ENCODE data around the gene CNGA3.

The CNGA3 gene

GRCh38 chr2:98378901-98379300, 32.6 kb downstream of the CNGA3 start:
- peak; percentile 57 for DNase-seq

- DNase-seq: no peak
Observed at GRCh38 chr2:98379311-98380202, 33.3 kb downstream of the CNGA3 start.

- no peak for DNase-seq
Observed at GRCh38 chr2:98380203-98380535, 33.9 kb downstream of the CNGA3 start.

GRCh38 chr2:98381494-98381893, 35.2 kb downstream of the CNGA3 start:
- no peak for DNase-seq

GRCh38 chr2:98382086-98382485, 35.8 kb downstream of the CNGA3 start:
- DNase-seq: no peak

- DNase-seq: no peak
Observed at GRCh38 chr2:98382739-98383138, 36.5 kb downstream of the CNGA3 start.

GRCh38 chr2:98383166-98383565, 36.9 kb downstream of the CNGA3 start:
- DNase-seq: peak; percentile 4

- DNase-seq: peak; percentile 73
Observed at GRCh38 chr2:98385050-98385699, 38.9 kb downstream of the CNGA3 start.

GRCh38 chr2:98387478-98387877, 41.2 kb downstream of the CNGA3 start:
- DNase-seq: no peak

GRCh38 chr2:98388081-98388480, 41.8 kb downstream of the CNGA3 start:
- DNase-seq: no peak

- no peak for DNase-seq
Observed at GRCh38 chr2:98388601-98389250, 42.5 kb downstream of the CNGA3 start.

- DNase-seq: no peak
Observed at GRCh38 chr2:98389251-98389605, 43.0 kb downstream of the CNGA3 start.

GRCh38 chr2:98390571-98391476, 44.6 kb downstream of the CNGA3 start:
- no peak for DNase-seq

GRCh38 chr2:98391581-98392270, 45.5 kb downstream of the CNGA3 start:
- DNase-seq: no peak

- DNase-seq: no peak
Observed at GRCh38 chr2:98393354-98393753, 47.1 kb downstream of the CNGA3 start.

GRCh38 chr2:98394595-98395153, 48.4 kb downstream of the CNGA3 start:
- DNase-seq: no peak

GRCh38 chr2:98395977-98396376, 49.7 kb downstream of the CNGA3 start:
- DNase-seq: no peak

GRCh38 chr2:98396745-98397355, 50.6 kb downstream of the CNGA3 start:
- DNase-seq: no peak

GRCh38 chr2:98399140-98399539, 52.9 kb downstream of the CNGA3 start:
- DNase-seq: no peak

GRCh38 chr2:98403878-98404277, 57.6 kb downstream of the CNGA3 start:
- no peak for DNase-seq

GRCh38 chr2:98404556-98405250, 58.4 kb downstream of the CNGA3 start:
- no peak for DNase-seq
